HG02642 (cell line): ENCODE data around the gene FLNA.

Source experiments
- ATAC-seq: cut with Tn5 transposase; IDR thresholded peaks from one replicate; pipeline ENCODE4 v1.9.1; 2021; ENCODE audit warnings: mild to moderate bottlenecking; ENCODE audit not compliant: unreplicated experiment, poor library complexity

Gene FLNA

GRCh38 chrX:154343063-154343462 is 31.4 kb downstream of the FLNA start:
- peak; percentile 20 for ATAC-seq

GRCh38 chrX:154341399-154342298 is 32.8 kb downstream of the FLNA start:
- ATAC-seq, result peak; percentile 77

GRCh38 chrX:154334496-154334895 is 39.9 kb downstream of the FLNA start:
- no peak for ATAC-seq

- peak; percentile 68 for ATAC-seq
Measured at GRCh38 chrX:154333837-154334271, 40.6 kb downstream of the FLNA start.

GRCh38 chrX:154333116-154333515 is 41.3 kb downstream of the FLNA start:
- ATAC-seq, result no peak

GRCh38 chrX:154332561-154332960 is 41.9 kb downstream of the FLNA start:
- no peak for ATAC-seq

GRCh38 chrX:154329294-154329693 is 45.1 kb downstream of the FLNA start:
- ATAC-seq, result no peak

- no peak for ATAC-seq
Measured at GRCh38 chrX:154328646-154329045, 45.8 kb downstream of the FLNA start.

GRCh38 chrX:154327038-154327820 is 47.2 kb downstream of the FLNA start:
- no peak for ATAC-seq

GRCh38 chrX:154325541-154325940 is 48.9 kb downstream of the FLNA start:
- ATAC-seq, result no peak

GRCh38 chrX:154323537-154323936 is 50.9 kb downstream of the FLNA start:
- ATAC-seq, result no peak

- no peak for ATAC-seq
Measured at GRCh38 chrX:154322890-154323289, 51.5 kb downstream of the FLNA start.

GRCh38 chrX:154321594-154321993 is 52.8 kb downstream of the FLNA start:
- ATAC-seq, result no peak

- no peak for ATAC-seq
Measured at GRCh38 chrX:154321152-154321551, 53.3 kb downstream of the FLNA start.

GRCh38 chrX:154320406-154320805 is 54.0 kb downstream of the FLNA start:
- ATAC-seq, result no peak

- ATAC-seq, result no peak
Measured at GRCh38 chrX:154317391-154317995, 56.9 kb downstream of the FLNA start.

- no peak for ATAC-seq
Measured at GRCh38 chrX:154315416-154315815, 59.0 kb downstream of the FLNA start.

- no peak for ATAC-seq
Measured at GRCh38 chrX:154313147-154313546, 61.3 kb downstream of the FLNA start.

- no peak for ATAC-seq
Measured at GRCh38 chrX:154312116-154312515, 62.3 kb downstream of the FLNA start.

- no peak for ATAC-seq
Measured at GRCh38 chrX:154310616-154311536, 63.6 kb downstream of the FLNA start.
